Stimulated activated naive B cell treated with anti-CD40 and anti-IgM and Interleukin-4, amounts not matched to agents 10 μg/mL and 1 μg/mL and 100 μg/mL, for 72 hours (primary cell): ENCODE results near the gene SULT6B1.

Experiments used
- ATAC-seq, 2 donors: fragments of 150-1000 bp; cut with Tn5 transposase; replicated peaks; 2 replicates each; pipeline ENCODE4 v1.10.0; 2021; ENCODE audit warnings: moderate library complexity in 1 of 2
- DNase-seq: peaks from one replicate; pipeline ENCODE4 v3.0.0; 2021
- H3K27ac Mint-ChIP-seq: one replicate; pipeline ENCODE4 v1.8.0; 2022; ENCODE audit warnings: mild to moderate bottlenecking, mixed read lengths
- H3K27me3 Mint-ChIP-seq, 2 donors: one replicate each; pipeline ENCODE4 v1.8.0; 2022; ENCODE audit warnings: mixed read lengths in 2 of 2
- H3K36me3 Mint-ChIP-seq, 2 donors: one replicate each; pipeline ENCODE4 v1.8.0; 2022; ENCODE audit warnings: mixed read lengths in 2 of 2, mild to moderate bottlenecking in 1 of 2
- H3K4me1 Mint-ChIP-seq, 2 donors: one replicate each; pipeline ENCODE4 v1.8.0; 2022; ENCODE audit warnings: mixed read lengths in 2 of 2, mild to moderate bottlenecking in 1 of 2
- H3K4me3 Mint-ChIP-seq, 2 donors: one replicate each; pipeline ENCODE4 v1.8.0; 2022; ENCODE audit warnings: mild to moderate bottlenecking in 2 of 2, mixed read lengths in 2 of 2, moderate library complexity in 1 of 2
- H3K9me3 Mint-ChIP-seq, 2 donors: one replicate each; pipeline ENCODE4 v1.8.0; 2022; ENCODE audit warnings: mixed read lengths in 2 of 2, mild to moderate bottlenecking in 1 of 2

SULT6B1 gene

DNA sequence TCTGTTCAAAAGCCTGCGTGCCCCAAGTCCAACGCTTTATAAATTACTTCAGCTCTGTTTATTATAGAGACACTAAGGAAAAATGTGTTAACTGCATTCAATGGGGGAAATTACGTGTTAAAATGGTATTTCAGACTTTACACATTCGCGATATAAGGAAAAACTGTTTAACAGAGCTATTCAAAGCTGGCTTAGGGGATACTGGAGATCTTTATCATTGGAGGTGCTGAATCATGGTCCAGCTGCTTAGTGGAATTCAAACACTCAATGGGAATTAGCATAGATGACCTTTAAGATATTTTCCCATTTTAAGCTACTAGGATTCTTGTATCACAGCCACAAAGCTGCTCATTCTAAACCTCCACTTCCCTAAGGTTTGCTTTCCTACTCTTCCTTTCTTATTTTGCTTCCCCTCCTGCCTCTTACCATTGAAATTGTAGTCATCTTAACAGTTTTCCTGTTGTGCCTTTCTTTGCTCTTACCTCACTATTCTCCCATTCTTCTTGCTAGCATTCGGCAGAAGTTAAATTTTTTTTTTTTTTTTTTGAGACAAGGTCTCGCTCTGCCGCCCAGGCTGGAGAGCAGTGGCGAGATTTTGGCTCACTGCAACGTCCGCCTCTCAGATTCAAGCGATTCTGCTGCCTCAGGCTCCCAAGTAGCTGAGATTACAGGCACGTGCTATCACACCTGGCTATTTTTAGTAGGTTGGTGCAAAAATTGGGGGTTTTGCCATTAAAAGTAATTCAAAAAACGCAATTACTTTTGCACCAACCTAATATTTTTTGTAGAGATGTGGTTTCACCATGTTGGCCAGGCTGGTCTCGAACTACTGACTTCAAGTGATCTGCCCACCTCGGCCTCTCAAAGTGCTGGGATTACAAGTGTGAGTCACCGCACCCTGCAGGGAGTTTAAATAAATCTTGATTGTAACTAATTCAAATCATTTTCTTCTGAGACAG lies 6.5 kb downstream of the SULT6B1 start:
- DNase-seq = no peak
- Mint-ChIP-seq H3K36me3 (no peaks in the 10 kb centered on the region), H3K27ac (no peak overlapping the region), H3K27me3 (peaks cover 3 to 25% of the 10 kb centered on the region in 2 donors), H3K4me1 (peaks cover 0 to 4% of the 10 kb centered on the region in 2 donors), H3K4me3 (no peak overlapping the region), H3K9me3 (no peaks in the 10 kb centered on the region)
- no peak for ATAC-seq

DNA sequence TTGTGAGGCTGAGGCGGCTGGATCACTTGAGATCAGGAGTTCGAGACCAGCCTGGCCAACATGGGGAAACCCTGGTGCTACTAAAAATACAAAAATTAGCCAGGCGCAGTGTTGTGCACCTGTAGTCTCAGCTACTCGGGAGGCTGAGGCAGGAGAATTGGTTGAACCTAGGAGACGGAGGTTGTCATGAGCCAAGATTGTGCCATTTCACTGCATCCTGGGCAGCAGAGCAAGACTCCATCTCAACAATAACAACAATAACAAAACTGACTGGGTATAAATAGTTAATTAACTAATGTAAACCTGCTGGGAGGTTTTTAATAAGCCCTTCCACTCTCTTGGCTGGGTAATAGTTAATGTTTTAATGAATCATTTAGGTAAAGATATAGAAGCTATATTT lies 7.8 kb downstream of the SULT6B1 start:
- ATAC-seq = no peak
- Mint-ChIP-seq H3K27ac (no peak overlapping the region), H3K27me3 (peaks cover 7 to 25% of the 10 kb centered on the region in 2 donors), H3K4me1 (peaks cover 0 to 4% of the 10 kb centered on the region in 2 donors), H3K36me3 (no peaks in the 10 kb centered on the region), H3K4me3 (no peak overlapping the region), H3K9me3 (no peaks in the 10 kb centered on the region)
- DNase-seq = no peak

DNA sequence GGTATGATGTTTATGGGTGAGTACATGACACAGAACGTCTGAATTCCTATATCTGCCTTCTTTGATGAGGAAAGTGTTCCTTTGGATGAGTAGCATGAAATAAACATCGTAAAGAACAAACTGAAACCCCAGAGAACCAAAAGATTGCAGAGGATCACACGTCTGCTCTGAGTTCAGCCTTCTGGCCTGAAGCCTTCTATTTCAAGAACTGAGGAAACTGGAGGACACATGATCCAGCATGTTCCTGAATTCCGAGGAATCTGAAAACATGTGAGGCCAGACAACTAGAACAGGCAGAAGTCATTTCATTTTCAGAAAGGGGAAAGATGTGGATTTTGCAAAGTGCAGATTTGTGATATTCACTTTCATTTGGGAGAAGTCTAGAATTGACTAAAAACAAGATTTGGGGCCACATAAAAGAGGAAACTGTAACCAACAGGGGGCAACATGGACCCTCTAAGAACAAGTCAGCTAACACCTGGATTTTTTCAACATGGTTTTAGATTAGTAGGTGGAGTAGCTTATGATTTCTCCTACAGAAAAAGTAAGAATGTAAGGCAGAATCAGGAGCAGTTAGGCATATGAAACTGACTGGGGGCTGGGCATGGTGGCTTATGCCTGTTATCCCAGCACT lies 8.3 kb downstream of the SULT6B1 start:
- Mint-ChIP-seq H3K9me3 (no peaks in the 10 kb centered on the region), H3K27me3 (peaks cover 7 to 25% of the 10 kb centered on the region in 2 donors), H3K4me1 (peaks cover 0 to 4% of the 10 kb centered on the region in 2 donors), H3K36me3 (no peaks in the 10 kb centered on the region), H3K4me3 (no peak overlapping the region), H3K27ac (no peak overlapping the region)
- ATAC-seq (no peak), DNase-seq (no peak)

DNA sequence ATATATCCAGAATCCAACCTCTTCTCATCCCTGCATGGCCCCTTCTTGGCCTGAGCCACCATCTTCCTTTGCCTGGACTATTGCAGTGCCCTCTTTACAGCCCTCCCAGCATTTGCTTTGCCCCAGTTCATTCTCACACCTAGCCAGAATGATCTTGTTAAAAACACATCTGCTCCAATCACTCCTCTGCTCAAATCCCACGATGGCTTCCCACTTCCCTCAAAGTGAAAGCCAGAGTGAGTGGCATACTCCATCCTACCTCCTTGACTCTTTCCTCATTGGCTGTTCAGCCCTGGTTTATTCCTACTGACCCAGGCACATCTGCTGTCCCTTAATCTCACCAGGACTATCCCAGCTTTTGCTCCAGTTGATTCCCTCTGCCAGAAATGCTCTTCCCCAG lies 14.7 kb downstream of the SULT6B1 start:
- no peak overlapping the region for H3K4me3 Mint-ChIP-seq
- H3K36me3 Mint-ChIP-seq = no peaks in the 10 kb centered on the region
- no peaks in the 10 kb centered on the region for H3K4me1 Mint-ChIP-seq
- no peak for DNase-seq
- peaks cover 0 to 4% of the 10 kb centered on the region in 2 donors for H3K27me3 Mint-ChIP-seq
- no peak overlapping the region for H3K27ac Mint-ChIP-seq
- H3K9me3 Mint-ChIP-seq = no peaks in the 10 kb centered on the region
- ATAC-seq = no peak

DNA sequence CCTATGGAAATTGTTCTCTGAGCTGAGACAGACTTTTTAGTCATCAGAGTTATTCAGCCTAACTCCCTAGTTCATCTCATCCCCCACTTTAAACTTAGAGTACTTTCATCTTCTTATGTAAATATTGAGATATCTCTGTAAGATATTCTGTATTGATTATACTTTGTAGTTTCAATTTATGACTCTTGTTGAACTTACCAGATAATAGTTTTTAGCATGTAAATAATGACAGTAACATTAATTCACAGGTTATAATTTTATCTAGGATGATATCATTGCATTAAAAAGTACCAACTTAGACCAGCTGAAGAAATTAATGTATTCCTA lies 16.9 kb downstream of the SULT6B1 start:
- no peak for DNase-seq
- H3K4me3 Mint-ChIP-seq = no peak overlapping the region
- H3K27ac Mint-ChIP-seq = no peak overlapping the region
- peaks cover 0 to under 1% of the 10 kb centered on the region in 2 donors for H3K27me3 Mint-ChIP-seq
- H3K9me3 Mint-ChIP-seq = peaks cover under 1% of the 10 kb centered on the region in 2 donors
- no peaks in the 10 kb centered on the region for H3K4me1 Mint-ChIP-seq
- ATAC-seq = no peak
- H3K36me3 Mint-ChIP-seq = no peaks in the 10 kb centered on the region

DNA sequence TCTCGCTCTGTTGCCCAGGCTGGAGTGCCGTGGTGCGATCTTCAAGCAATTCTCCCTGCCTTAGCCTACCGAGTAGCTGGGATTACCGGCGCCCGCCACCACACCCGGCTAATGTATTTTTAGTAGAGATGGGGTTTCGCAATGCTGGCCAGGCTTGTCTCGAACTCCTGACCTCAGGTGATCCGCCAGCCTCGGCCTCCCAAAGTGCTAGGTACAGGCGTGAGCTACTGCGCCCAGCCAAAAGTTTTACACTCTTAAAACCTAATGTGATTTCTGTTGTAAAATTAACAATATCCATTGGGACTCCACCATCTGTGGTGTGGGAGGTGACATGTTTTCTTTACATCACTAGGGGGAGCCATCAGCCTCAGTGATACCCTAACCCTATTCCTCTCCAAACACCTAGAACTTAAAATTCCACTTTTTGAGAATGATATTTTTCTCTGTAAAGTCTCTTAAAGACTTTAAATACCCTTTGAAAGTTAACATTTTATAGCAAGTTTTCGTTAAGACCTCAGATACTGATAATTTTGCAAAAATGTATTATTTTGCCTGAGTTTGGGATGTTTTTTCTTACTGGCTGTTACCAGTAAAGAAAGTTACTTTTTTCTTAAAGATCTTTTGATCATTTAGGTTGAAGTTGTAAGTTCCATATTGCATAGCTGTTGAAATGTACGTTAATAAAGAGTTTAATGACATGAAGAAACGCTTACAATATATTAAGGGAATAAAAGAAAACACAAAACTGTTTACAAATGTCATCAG lies 20.1 kb downstream of the SULT6B1 start:
- no peak for DNase-seq
- Mint-ChIP-seq H3K9me3 (peaks cover 9 to 11% of the 10 kb centered on the region in 2 donors), H3K4me1 (no peaks in the 10 kb centered on the region), H3K36me3 (peaks cover 5 to 8% of the 10 kb centered on the region in 2 donors), H3K27me3 (no peaks in the 10 kb centered on the region), H3K27ac (no peak overlapping the region), H3K4me3 (no peak overlapping the region)
- peak; percentile 84 to 87 for ATAC-seq

DNA sequence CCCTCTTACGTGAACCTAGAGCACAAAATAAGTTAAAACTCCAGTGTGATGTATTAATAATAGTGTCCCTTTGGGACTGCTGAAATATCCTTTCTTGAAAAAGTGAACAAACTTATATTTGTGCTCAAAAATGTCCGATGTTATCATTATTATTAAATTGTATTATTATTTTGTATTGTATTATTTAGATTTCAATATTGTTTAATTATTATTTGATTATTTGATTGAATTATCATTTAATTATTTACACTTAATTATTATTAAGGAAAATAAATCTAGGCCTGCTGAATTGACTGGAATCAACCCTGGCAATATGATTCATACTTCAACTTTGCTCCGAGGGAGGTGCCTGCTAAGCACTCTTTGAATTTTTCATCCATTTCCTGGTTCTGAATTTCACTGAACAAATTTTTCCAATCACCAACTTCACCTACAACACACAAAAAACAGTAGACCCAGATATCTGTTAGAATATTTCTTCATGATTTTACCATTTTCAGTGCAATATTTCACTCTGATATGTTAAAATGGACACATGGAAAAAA lies 20.8 kb downstream of the SULT6B1 start:
- ATAC-seq = no peak
- no peak for DNase-seq
- Mint-ChIP-seq H3K27me3 (no peaks in the 10 kb centered on the region), H3K27ac (no peak overlapping the region), H3K4me3 (no peak overlapping the region), H3K36me3 (peaks cover 5 to 8% of the 10 kb centered on the region in 2 donors), H3K9me3 (peaks cover 9 to 11% of the 10 kb centered on the region in 2 donors), H3K4me1 (no peaks in the 10 kb centered on the region)

DNA sequence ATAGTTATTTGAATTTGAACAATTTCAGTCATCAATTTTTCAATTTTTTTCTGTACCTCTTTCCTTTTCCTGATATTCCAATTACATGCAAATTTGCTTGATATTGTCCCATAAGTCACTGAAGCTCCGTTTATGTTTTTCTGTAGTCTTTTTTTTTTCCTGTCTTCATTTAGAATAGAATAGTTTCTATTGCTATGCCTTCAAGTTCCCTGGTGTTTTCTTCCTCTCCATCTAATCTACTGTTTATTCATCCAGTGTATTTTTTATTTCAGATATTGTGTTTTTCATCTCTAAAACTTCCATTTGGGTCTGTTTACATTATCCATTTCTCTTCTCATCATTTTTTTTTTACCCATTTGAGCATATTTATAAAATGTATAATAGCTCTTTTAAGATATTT lies 23.7 kb downstream of the SULT6B1 start:
- ATAC-seq = no peak
- Mint-ChIP-seq H3K4me3 (no peak overlapping the region), H3K9me3 (peaks cover 9 to 11% of the 10 kb centered on the region in 2 donors), H3K27ac (no peak overlapping the region), H3K4me1 (no peaks in the 10 kb centered on the region), H3K36me3 (peaks cover 5 to 8% of the 10 kb centered on the region in 2 donors), H3K27me3 (no peaks in the 10 kb centered on the region)
- DNase-seq = no peak

DNA sequence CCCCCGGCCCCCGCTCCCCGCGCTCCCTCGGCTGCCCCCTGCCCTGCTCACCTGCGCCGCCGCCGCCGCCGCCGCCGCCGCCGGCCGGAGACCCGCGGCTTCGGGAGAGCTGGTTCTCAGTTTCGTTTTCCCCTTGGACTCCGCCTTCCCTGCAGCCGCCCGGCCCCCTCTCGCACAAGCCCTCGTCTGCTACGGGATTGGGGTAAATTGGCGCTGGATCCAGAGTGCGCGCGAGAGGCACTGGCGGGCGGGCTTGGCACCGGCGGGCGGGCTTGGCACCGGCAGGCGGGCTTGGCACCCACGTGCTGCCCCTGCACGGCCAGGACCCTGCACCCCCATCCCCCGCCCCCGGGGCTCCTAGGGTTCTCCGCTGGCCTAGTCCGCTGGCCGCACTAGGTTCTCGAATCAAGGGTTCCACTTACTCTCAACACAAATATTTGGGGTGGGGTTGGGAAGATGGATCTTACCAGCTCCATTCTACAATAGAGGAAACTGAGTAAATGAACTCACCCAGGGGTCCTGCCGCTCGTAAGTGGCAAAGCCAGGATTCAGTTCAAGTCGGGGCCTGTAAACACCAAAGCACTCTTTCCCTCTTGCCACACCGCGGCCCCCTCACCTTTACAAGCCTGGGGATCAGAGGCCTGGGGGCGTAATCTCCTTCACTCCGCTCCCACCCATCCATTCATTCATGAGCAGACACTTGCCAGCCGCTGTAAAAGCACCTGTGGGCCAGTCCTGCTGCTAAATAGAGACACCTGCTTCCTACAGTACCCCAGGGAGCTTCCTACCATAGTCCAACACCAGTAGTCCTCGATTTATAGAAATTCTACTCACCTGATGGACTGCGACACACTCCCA lies 31.4 kb downstream of the SULT6B1 start, which contains the start of gene EIF2AK2:
Gene EIF2AK2, minus strand, starts transcription at position 124 of the 858 bp plus-strand sequence. CDS start 9,174 bp downstream, outside the sequence.
- H3K4me1 Mint-ChIP-seq = peaks cover 32 to 51% of the 10 kb centered on the region in 2 donors
- H3K27ac Mint-ChIP-seq = peak within 1 kb of the TSS; percentile 92
- H3K4me3 Mint-ChIP-seq = peak within 1 kb of the TSS; percentile 86 to 88
- H3K36me3 Mint-ChIP-seq = peaks cover 17 to 28% of the 10 kb centered on the region in 2 donors
- DNase-seq (peak; percentile 79), ATAC-seq (peak; percentile 93)
- H3K27me3 Mint-ChIP-seq = no peaks in the 10 kb centered on the region
- peaks cover 0 to 3% of the 10 kb centered on the region in 2 donors for H3K9me3 Mint-ChIP-seq

DNA sequence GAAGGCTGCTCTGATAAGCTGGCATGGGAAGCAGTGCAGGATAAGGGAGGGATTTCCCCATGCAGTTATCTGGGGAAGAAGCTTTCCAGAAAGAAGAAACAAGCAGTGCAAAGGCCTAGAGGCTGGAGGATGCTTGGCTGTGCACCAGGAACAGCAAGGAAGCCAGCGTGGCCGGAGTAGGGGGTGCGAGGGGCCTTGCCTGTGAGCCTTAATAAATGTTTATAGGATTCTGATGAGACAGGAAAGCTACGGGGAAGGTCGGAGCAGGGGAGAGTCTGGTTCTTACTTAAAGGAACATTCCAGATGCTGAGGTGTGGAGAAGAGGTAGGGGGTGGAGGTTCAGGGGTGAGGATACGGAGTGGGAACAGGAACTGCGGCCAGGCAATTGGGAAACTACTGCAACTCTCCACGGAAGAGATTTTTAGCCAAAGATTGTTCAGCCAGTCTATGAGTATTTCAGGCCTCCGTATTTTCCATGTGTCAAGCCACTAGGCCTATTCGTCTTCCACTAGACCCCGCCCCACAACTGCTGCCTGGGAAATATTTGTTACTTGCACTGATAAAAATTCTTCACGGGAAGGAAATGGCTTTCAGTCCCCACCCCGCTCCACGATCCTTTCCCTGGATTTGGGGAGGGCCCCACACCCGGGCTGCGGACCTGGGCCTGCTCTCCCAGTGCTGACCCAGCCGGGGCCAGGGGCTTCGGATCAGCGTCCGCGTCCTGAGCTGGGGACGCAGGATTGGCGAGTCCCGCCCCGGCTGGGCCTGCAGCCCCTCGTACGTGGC lies 32.2 kb downstream of the SULT6B1 start:
- H3K4me1 Mint-ChIP-seq = peaks cover 32 to 51% of the 10 kb centered on the region in 2 donors
- H3K27ac Mint-ChIP-seq = peak overlapping the region; percentile 92
- DNase-seq = peak; percentile 14
- H3K27me3 Mint-ChIP-seq = no peaks in the 10 kb centered on the region
- H3K4me3 Mint-ChIP-seq = peak overlapping the region; percentile 86 to 88
- ATAC-seq = peak; percentile 31 to 33
- peaks cover 0 to 3% of the 10 kb centered on the region in 2 donors for H3K9me3 Mint-ChIP-seq
- peaks cover 19 to 30% of the 10 kb centered on the region in 2 donors for H3K36me3 Mint-ChIP-seq

DNA sequence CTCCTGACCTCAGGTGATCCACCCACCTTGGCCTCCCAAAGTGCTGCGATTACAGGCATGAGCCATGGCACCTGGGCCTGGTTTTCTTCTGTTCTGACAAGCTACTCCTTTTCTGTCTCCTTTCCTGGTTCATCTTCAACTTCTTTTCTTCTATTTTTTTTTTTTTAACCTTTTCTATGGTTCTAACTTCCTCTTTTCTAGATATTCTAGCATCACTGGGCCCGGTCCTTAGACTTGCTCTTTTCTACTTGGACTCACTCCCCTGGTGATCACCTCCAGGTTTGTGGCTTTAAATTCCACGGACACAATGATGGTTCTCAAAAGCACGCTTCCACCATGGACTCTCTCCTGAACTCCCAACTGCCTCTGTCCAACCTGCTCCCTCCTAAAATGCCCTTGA lies 33.7 kb downstream of the SULT6B1 start:
- peaks cover 34 to 53% of the 10 kb centered on the region in 2 donors for H3K4me1 Mint-ChIP-seq
- H3K4me3 Mint-ChIP-seq = peak overlapping the region; percentile 2 to 8
- peaks cover 19 to 32% of the 10 kb centered on the region in 2 donors for H3K36me3 Mint-ChIP-seq
- DNase-seq = no peak
- H3K27ac Mint-ChIP-seq = peak overlapping the region; percentile 79
- H3K9me3 Mint-ChIP-seq = peaks cover 0 to 3% of the 10 kb centered on the region in 2 donors
- peak; percentile 45 to 55 for ATAC-seq
- no peaks in the 10 kb centered on the region for H3K27me3 Mint-ChIP-seq

DNA sequence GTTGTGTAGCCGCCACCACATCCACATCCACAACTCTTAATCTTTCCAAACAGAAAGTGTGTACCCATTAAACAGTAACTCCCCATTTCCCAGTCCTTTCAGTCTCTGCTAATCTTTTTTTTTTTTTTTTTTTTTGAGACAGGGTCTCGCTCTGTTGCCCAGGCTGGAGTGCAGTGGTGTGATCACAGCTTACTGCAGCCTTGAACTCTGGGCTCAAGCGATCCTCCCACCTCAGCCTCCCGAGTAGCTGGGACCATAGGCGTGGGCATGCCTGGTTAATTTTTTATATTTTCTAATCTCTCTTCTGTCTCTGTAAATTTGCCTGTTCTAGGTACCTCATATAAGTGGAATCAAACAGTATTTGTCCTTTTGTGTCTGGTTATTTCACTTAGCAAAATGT lies 35.2 kb downstream of the SULT6B1 start:
- DNase-seq (no peak), ATAC-seq (no peak)
- no peak overlapping the region for H3K27ac Mint-ChIP-seq
- H3K4me1 Mint-ChIP-seq = peaks cover 35 to 60% of the 10 kb centered on the region in 2 donors
- peak overlapping the region in 1 of 2 donors; percentile 19 for H3K4me3 Mint-ChIP-seq
- peaks cover 0 to 3% of the 10 kb centered on the region in 2 donors for H3K9me3 Mint-ChIP-seq
- no peaks in the 10 kb centered on the region for H3K27me3 Mint-ChIP-seq
- peaks cover 27 to 43% of the 10 kb centered on the region in 2 donors for H3K36me3 Mint-ChIP-seq
